Right lobe of liver (tissue), 4 donors: Measurements from ENCODE around the gene RTN4R.
A peak's percentile ranks its signal among the peaks of the same experiment; 100 is the strongest.

Experiments
- CTCF ChIP-seq, 4 donors: fragments of 200-600 bp in 3 of 4; fragments of 450-650 bp in 1 of 4; IDR thresholded peaks; one replicate each; pipeline versions ENCODE4 v1.5.1 to v1.8.0; 2016 to 2022; ENCODE audit warnings: antibody characterized with exemption in 4 of 4, mild to moderate bottlenecking in 2 of 4
- POLR2A ChIP-seq: fragments of 450-650 bp; IDR thresholded peaks from one replicate; pipeline ENCODE4 v1.6.1; 2017; ENCODE audit warnings: antibody characterized with exemption, mild to moderate bottlenecking
- donor health status: DM: no; HTN: no; CAD: no.
- donor health status: DM: no; HTN: no; CAD: no.
- donor health status: DM: no; HTN: yes; CAD: no.

DNA sequence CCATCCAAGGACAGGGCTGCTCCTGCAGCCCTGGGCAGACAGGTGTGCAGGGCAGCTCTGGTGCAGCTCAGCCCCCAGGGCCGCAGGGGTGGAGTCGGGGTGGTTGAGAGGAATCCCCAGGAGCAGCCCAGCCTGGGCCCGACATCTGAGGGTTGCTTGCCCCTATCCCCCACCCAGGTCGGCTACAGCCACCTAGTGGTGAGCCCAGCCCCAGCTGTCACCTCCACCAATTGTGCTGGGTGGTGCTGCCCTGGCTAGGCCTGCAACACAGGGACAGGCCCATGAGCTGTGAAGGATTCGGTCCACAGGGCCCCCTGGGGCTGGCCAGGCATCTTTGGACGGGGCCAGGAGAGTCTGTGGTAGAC is 29.6 kb downstream of the RTN4R start:
- no peak for TF ChIP-seq POLR2A
- peak; percentile 63 to 79 (median 72) for TF ChIP-seq CTCF (IDR thresholded peaks at IDR 0.05)
